ENCODE results near the gene USP25.

Gene USP25

DNA sequence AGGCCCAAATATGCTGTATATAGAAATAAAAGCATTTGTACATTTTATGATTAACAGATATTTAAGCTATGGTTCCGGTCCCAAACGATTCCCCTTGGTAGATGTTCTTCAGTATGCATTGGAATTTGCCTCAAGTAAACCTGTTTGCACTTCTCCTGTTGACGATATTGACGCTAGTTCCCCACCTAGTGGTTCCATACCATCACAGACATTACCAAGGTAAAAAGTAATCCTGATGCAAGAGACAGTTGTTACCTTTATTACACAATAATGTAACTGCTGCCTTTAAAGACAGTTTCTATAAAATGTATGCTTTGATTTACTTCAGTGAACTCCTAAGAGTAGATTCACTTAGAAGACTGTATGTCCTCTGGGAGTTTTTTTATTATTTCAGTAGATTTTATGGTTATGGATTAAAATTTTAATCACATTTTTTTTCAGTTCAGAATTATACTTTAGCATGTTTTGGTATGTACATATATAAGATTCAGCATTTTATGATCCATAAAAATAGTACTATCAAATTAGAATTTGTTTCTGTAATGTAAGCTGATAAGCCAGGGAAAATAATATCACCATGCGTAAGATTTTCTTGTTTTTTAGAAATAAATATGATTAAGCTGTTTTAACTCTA is 96.5 kb downstream of the USP25 start:
- 52 to 58% methylated on average over 4 of the region's 5 CpGs for WGBS, 2 experiments
- Histone ChIP-seq H3K27me3 (ENCODE audit: control insufficient read depth, insufficient read depth, low read length, poor library complexity, severe bottlenecking) (no peaks in the 10 kb centered on the region), H3K27ac (ENCODE audit: insufficient read depth, low read depth, low read length, poor library complexity, severe bottlenecking) (no peak overlapping the region), H3K4me1 (ENCODE audit: control insufficient read depth, insufficient read depth, low read length) (no peaks in the 10 kb centered on the region), H3K36me3 (ENCODE audit: control insufficient read depth, insufficient read depth, low read length) (no peaks in the 10 kb centered on the region), H3K9me3 (ENCODE audit: control insufficient read depth, low read length) (no peaks in the 10 kb centered on the region), H3K4me3 (ENCODE audit: insufficient read depth, low read depth, low read length) (no peak overlapping the region)

GRCh38 chr21:15826908-15827601 is 97.3 kb downstream of the USP25 start:
- H3K36me3 ChIP-seq (ENCODE audit: control insufficient read depth, insufficient read depth, low read length), result no peaks in the 10 kb centered on the region
- no peak overlapping the region for H3K4me3 ChIP-seq (ENCODE audit: insufficient read depth, low read depth, low read length)
- H3K9me3 ChIP-seq (ENCODE audit: control insufficient read depth, low read length), result no peaks in the 10 kb centered on the region
- H3K4me1 ChIP-seq (ENCODE audit: control insufficient read depth, insufficient read depth, low read length), result no peaks in the 10 kb centered on the region
- 95 to 97% methylated on average over 5 to 7 of the region's 8 CpGs for WGBS, 2 experiments
- H3K27me3 ChIP-seq (ENCODE audit: control insufficient read depth, insufficient read depth, low read length, poor library complexity, severe bottlenecking), result no peaks in the 10 kb centered on the region
- H3K27ac ChIP-seq (ENCODE audit: insufficient read depth, low read depth, low read length, poor library complexity, severe bottlenecking), result no peak overlapping the region

- H3K27me3 ChIP-seq (ENCODE audit: control insufficient read depth, insufficient read depth, low read length, poor library complexity, severe bottlenecking), result no peaks in the 10 kb centered on the region
- WGBS, 2 experiments, result 89 to 92% methylated on average over 4 of the region's 4 CpGs
- H3K9me3 ChIP-seq (ENCODE audit: control insufficient read depth, low read length), result no peaks in the 10 kb centered on the region
- no peak overlapping the region for H3K27ac ChIP-seq (ENCODE audit: insufficient read depth, low read depth, low read length, poor library complexity, severe bottlenecking)
- H3K36me3 ChIP-seq (ENCODE audit: control insufficient read depth, insufficient read depth, low read length), result no peaks in the 10 kb centered on the region
- no peaks in the 10 kb centered on the region for H3K4me1 ChIP-seq (ENCODE audit: control insufficient read depth, insufficient read depth, low read length)
- H3K4me3 ChIP-seq (ENCODE audit: insufficient read depth, low read depth, low read length), result no peak overlapping the region
Measured at GRCh38 chr21:15831497-15831896, 101.7 kb downstream of the USP25 start.

- Histone ChIP-seq H3K9me3 (ENCODE audit: control insufficient read depth, low read length) (no peaks in the 10 kb centered on the region), H3K36me3 (ENCODE audit: control insufficient read depth, insufficient read depth, low read length) (no peaks in the 10 kb centered on the region), H3K4me1 (ENCODE audit: control insufficient read depth, insufficient read depth, low read length) (no peaks in the 10 kb centered on the region), H3K27me3 (ENCODE audit: control insufficient read depth, insufficient read depth, low read length, poor library complexity, severe bottlenecking) (no peaks in the 10 kb centered on the region), H3K4me3 (ENCODE audit: insufficient read depth, low read depth, low read length) (no peak overlapping the region), H3K27ac (ENCODE audit: insufficient read depth, low read depth, low read length, poor library complexity, severe bottlenecking) (no peak overlapping the region)
- WGBS, 2 experiments, result 95 to 97% methylated on average over 4 of the region's 4 CpGs
Measured at GRCh38 chr21:15837645-15838044, 107.9 kb downstream of the USP25 start.

DNA sequence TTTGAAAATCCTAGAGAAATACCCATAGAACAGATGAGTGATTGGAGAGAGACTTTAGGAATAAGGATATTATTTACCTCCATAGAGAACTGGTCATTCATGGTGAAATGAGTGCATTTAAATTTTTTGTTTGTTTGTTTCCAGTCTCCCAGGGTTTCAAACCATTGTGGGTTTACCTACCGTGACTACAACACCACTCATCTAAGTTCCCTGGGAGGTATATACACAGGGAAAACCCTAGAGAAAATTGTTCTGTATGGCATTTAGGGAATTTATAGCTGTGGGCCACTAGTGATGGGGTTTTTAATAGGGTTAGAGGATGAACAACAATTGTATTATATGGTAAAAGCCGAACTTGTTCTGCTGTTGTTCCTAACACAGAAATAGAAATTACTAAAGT is 109.2 kb downstream of the USP25 start:
- H3K27me3 ChIP-seq (ENCODE audit: control insufficient read depth, insufficient read depth, low read length, poor library complexity, severe bottlenecking), result no peaks in the 10 kb centered on the region
- no peaks in the 10 kb centered on the region for H3K36me3 ChIP-seq (ENCODE audit: control insufficient read depth, insufficient read depth, low read length)
- H3K4me3 ChIP-seq (ENCODE audit: insufficient read depth, low read depth, low read length), result no peak overlapping the region
- WGBS, 2 experiments, result 90 to 100% methylated on average over 1 to 2 of the region's 2 CpGs
- H3K9me3 ChIP-seq (ENCODE audit: control insufficient read depth, low read length), result no peaks in the 10 kb centered on the region
- H3K4me1 ChIP-seq (ENCODE audit: control insufficient read depth, insufficient read depth, low read length), result no peaks in the 10 kb centered on the region
- H3K27ac ChIP-seq (ENCODE audit: insufficient read depth, low read depth, low read length, poor library complexity, severe bottlenecking), result no peak overlapping the region

GRCh38 chr21:15839601-15840000 is 109.8 kb downstream of the USP25 start:
- Histone ChIP-seq H3K27me3 (ENCODE audit: control insufficient read depth, insufficient read depth, low read length, poor library complexity, severe bottlenecking) (no peaks in the 10 kb centered on the region), H3K9me3 (ENCODE audit: control insufficient read depth, low read length) (no peaks in the 10 kb centered on the region), H3K4me3 (ENCODE audit: insufficient read depth, low read depth, low read length) (no peak overlapping the region), H3K4me1 (ENCODE audit: control insufficient read depth, insufficient read depth, low read length) (no peaks in the 10 kb centered on the region), H3K36me3 (ENCODE audit: control insufficient read depth, insufficient read depth, low read length) (no peaks in the 10 kb centered on the region), H3K27ac (ENCODE audit: insufficient read depth, low read depth, low read length, poor library complexity, severe bottlenecking) (no peak overlapping the region)
- 100% methylated on average over 1 of the region's 2 CpGs; no CpG with 5 or more reads in 1 of the 2 experiments for WGBS, 2 experiments

- Histone ChIP-seq H3K4me3 (ENCODE audit: insufficient read depth, low read depth, low read length) (no peak overlapping the region), H3K9me3 (ENCODE audit: control insufficient read depth, low read length) (no peaks in the 10 kb centered on the region), H3K27ac (ENCODE audit: insufficient read depth, low read depth, low read length, poor library complexity, severe bottlenecking) (no peak overlapping the region), H3K27me3 (ENCODE audit: control insufficient read depth, insufficient read depth, low read length, poor library complexity, severe bottlenecking) (no peaks in the 10 kb centered on the region), H3K36me3 (ENCODE audit: control insufficient read depth, insufficient read depth, low read length) (no peaks in the 10 kb centered on the region), H3K4me1 (ENCODE audit: control insufficient read depth, insufficient read depth, low read length) (no peaks in the 10 kb centered on the region)
- 98% methylated on average over 3 of the region's 3 CpGs for WGBS, 2 experiments
Measured at GRCh38 chr21:15840406-15840805, 110.6 kb downstream of the USP25 start.

GRCh38 chr21:15841856-15842564 is 112.2 kb downstream of the USP25 start:
- WGBS, 2 experiments, result 93 to 96% methylated on average over 2 to 3 of the region's 3 CpGs

GRCh38 chr21:15842565-15842880 is 112.7 kb downstream of the USP25 start:
- no peaks in the 10 kb centered on the region for H3K9me3 ChIP-seq (ENCODE audit: control insufficient read depth, low read length)

More at GRCh38 chr21:15841856-15842564, 112.2 kb downstream of the USP25 start:
- Histone ChIP-seq H3K27ac (ENCODE audit: insufficient read depth, low read depth, low read length, poor library complexity, severe bottlenecking) (no peak overlapping the region), H3K36me3 (ENCODE audit: control insufficient read depth, insufficient read depth, low read length) (no peaks in the 10 kb centered on the region), H3K4me3 (ENCODE audit: insufficient read depth, low read depth, low read length) (no peak overlapping the region), H3K4me1 (ENCODE audit: control insufficient read depth, insufficient read depth, low read length) (no peaks in the 10 kb centered on the region), H3K27me3 (ENCODE audit: control insufficient read depth, insufficient read depth, low read length, poor library complexity, severe bottlenecking) (no peaks in the 10 kb centered on the region), H3K9me3 (ENCODE audit: control insufficient read depth, low read length) (no peaks in the 10 kb centered on the region)

DNA sequence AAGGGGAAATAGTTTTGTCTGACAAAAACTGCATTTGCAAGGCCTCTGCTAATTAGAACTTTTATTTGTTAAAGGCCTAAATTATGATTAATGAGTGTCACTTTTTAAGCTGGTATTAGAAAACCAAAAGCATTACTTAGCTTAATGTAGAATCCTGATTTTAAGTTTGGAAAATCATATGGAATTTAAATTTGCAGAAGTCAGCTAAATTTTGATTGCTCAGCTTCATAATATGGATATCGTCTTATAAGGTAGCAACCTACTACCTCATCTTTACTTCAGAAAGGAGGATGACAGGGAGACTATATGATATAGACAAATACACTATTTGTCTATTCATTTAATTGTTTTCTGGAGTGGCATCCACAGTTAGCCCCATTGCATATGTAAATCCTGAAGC is 114.0 kb downstream of the USP25 start:
- H3K27ac ChIP-seq (ENCODE audit: insufficient read depth, low read depth, low read length, poor library complexity, severe bottlenecking), result no peak overlapping the region
- H3K36me3 ChIP-seq (ENCODE audit: control insufficient read depth, insufficient read depth, low read length), result no peaks in the 10 kb centered on the region
- WGBS, 2 experiments, result no CpG with 5 or more reads among the region's 1 CpG
- no peaks in the 10 kb centered on the region for H3K27me3 ChIP-seq (ENCODE audit: control insufficient read depth, insufficient read depth, low read length, poor library complexity, severe bottlenecking)
- no peaks in the 10 kb centered on the region for H3K9me3 ChIP-seq (ENCODE audit: control insufficient read depth, low read length)
- no peaks in the 10 kb centered on the region for H3K4me1 ChIP-seq (ENCODE audit: control insufficient read depth, insufficient read depth, low read length)
- no peak overlapping the region for H3K4me3 ChIP-seq (ENCODE audit: insufficient read depth, low read depth, low read length)

More at GRCh38 chr21:15842565-15842880, 112.7 kb downstream of the USP25 start:
- Histone ChIP-seq H3K36me3 (ENCODE audit: control insufficient read depth, insufficient read depth, low read length) (no peaks in the 10 kb centered on the region), H3K27me3 (ENCODE audit: control insufficient read depth, insufficient read depth, low read length, poor library complexity, severe bottlenecking) (no peaks in the 10 kb centered on the region), H3K4me1 (ENCODE audit: control insufficient read depth, insufficient read depth, low read length) (no peaks in the 10 kb centered on the region), H3K27ac (ENCODE audit: insufficient read depth, low read depth, low read length, poor library complexity, severe bottlenecking) (no peak overlapping the region), H3K4me3 (ENCODE audit: insufficient read depth, low read depth, low read length) (no peak overlapping the region)
- WGBS, 2 experiments, result 93 to 94% methylated on average over 2 of the region's 2 CpGs

Data from ectodermal cell (in vitro differentiated cells).